A673 (cell line): ENCODE results near the gene GRID1.

Experiments used
- EZH2 ChIP-seq: fragments of 200-600 bp; sonication (generic); IDR thresholded peaks from 2 replicates; pipeline ENCODE4 v1.6.1; 2017; ENCODE audit warnings: borderline replicate concordance, low read depth, mild to moderate bottlenecking, mixed read lengths, antibody characterized with exemption, low read length; ENCODE audit not compliant: poor library complexity, severe bottlenecking
- TF ChIP-seq, protein P1 (sequence below): fragments of 300-800, 200-600 bp; sonication (generic); conservative IDR thresholded peaks from 2 replicates; pipeline ENCODE4 v1.5.1; 2017; ENCODE audit warnings: low read depth, mild to moderate bottlenecking, antibody characterized with exemption, low read length, moderate library complexity, mixed read lengths

DNA sequence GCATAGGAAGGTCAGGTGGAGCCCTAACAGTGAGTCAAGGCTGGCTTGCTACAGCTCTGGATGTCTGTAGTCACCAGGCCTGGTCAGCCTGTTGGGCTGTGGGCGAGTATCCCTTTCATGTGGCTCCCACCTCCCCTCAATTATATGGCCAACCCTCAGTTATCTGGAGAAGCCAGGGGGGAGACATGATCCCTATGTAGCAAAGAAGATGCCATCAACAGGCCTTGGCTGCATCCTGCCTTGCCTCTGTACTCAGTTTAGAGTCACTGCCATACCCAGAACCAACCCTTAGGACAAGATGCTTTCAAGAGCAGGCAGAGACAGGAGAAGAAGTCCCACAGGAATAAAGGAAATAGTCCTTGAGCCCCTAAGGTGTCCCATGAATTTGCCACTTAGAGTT is 763.9 kb downstream of the GRID1 start:
- TF ChIP-seq, protein P1, sequence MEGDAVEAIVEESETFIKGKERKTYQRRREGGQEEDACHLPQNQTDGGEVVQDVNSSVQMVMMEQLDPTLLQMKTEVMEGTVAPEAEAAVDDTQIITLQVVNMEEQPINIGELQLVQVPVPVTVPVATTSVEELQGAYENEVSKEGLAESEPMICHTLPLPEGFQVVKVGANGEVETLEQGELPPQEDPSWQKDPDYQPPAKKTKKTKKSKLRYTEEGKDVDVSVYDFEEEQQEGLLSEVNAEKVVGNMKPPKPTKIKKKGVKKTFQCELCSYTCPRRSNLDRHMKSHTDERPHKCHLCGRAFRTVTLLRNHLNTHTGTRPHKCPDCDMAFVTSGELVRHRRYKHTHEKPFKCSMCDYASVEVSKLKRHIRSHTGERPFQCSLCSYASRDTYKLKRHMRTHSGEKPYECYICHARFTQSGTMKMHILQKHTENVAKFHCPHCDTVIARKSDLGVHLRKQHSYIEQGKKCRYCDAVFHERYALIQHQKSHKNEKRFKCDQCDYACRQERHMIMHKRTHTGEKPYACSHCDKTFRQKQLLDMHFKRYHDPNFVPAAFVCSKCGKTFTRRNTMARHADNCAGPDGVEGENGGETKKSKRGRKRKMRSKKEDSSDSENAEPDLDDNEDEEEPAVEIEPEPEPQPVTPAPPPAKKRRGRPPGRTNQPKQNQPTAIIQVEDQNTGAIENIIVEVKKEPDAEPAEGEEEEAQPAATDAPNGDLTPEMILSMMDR: no peak
- TF ChIP-seq EZH2: no peak
